ENCODE results near the gene GRB10.

DNA sequence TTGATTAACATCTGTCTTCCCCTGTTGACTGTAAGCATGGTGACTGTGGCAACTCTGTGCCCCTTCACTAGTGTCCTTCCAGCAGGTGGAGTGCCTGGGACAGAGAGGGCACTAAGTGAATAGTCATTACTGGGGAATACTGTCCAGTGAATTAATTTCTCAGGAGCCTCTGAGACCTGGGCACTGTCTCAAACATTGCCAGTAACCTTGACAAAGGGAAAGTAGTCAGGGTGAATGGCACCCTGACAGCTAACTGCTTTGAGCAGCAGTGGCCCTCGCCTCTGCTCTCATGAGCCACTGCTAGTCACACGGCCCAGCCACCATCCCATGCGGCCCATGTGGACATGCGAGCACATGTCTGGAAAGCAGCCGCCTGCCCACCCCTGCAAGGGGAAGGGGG is 13.1 kb upstream of the GRB10 start:
- TF ChIP-seq, protein P1, sequence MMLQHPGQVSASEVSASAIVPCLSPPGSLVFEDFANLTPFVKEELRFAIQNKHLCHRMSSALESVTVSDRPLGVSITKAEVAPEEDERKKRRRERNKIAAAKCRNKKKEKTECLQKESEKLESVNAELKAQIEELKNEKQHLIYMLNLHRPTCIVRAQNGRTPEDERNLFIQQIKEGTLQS (IDR thresholded peaks at IDR 0.05), result no peak
- TF ChIP-seq JUND (IDR thresholded peaks at IDR 0.05), result no peak
- TF ChIP-seq, protein P2, sequence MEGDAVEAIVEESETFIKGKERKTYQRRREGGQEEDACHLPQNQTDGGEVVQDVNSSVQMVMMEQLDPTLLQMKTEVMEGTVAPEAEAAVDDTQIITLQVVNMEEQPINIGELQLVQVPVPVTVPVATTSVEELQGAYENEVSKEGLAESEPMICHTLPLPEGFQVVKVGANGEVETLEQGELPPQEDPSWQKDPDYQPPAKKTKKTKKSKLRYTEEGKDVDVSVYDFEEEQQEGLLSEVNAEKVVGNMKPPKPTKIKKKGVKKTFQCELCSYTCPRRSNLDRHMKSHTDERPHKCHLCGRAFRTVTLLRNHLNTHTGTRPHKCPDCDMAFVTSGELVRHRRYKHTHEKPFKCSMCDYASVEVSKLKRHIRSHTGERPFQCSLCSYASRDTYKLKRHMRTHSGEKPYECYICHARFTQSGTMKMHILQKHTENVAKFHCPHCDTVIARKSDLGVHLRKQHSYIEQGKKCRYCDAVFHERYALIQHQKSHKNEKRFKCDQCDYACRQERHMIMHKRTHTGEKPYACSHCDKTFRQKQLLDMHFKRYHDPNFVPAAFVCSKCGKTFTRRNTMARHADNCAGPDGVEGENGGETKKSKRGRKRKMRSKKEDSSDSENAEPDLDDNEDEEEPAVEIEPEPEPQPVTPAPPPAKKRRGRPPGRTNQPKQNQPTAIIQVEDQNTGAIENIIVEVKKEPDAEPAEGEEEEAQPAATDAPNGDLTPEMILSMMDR (IDR thresholded peaks at IDR 0.05; ENCODE audit: low read depth, low read length, missing input control), result peak; percentile 22
- TF ChIP-seq, protein P3, sequence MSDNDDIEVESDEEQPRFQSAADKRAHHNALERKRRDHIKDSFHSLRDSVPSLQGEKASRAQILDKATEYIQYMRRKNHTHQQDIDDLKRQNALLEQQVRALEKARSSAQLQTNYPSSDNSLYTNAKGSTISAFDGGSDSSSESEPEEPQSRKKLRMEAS (IDR thresholded peaks at IDR 0.05), result no peak
- TF ChIP-seq EGR1 (IDR thresholded peaks at IDR 0.05; ENCODE audit: low read depth in 2 of 2), result no peak
- TF ChIP-seq, protein P4, sequence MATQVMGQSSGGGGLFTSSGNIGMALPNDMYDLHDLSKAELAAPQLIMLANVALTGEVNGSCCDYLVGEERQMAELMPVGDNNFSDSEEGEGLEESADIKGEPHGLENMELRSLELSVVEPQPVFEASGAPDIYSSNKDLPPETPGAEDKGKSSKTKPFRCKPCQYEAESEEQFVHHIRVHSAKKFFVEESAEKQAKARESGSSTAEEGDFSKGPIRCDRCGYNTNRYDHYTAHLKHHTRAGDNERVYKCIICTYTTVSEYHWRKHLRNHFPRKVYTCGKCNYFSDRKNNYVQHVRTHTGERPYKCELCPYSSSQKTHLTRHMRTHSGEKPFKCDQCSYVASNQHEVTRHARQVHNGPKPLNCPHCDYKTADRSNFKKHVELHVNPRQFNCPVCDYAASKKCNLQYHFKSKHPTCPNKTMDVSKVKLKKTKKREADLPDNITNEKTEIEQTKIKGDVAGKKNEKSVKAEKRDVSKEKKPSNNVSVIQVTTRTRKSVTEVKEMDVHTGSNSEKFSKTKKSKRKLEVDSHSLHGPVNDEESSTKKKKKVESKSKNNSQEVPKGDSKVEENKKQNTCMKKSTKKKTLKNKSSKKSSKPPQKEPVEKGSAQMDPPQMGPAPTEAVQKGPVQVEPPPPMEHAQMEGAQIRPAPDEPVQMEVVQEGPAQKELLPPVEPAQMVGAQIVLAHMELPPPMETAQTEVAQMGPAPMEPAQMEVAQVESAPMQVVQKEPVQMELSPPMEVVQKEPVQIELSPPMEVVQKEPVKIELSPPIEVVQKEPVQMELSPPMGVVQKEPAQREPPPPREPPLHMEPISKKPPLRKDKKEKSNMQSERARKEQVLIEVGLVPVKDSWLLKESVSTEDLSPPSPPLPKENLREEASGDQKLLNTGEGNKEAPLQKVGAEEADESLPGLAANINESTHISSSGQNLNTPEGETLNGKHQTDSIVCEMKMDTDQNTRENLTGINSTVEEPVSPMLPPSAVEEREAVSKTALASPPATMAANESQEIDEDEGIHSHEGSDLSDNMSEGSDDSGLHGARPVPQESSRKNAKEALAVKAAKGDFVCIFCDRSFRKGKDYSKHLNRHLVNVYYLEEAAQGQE (IDR thresholded peaks at IDR 0.05), result no peak
- TF ChIP-seq FOXA1 (IDR thresholded peaks at IDR 0.05), result no peak
